ENCODE measurements around the gene HADHB.
"Not testable (repeated sequence)": the region's sequence is repeated elsewhere in the genome, so short reads cannot be mapped to it uniquely, and the experiment has no call there.

The HADHB gene

DNA sequence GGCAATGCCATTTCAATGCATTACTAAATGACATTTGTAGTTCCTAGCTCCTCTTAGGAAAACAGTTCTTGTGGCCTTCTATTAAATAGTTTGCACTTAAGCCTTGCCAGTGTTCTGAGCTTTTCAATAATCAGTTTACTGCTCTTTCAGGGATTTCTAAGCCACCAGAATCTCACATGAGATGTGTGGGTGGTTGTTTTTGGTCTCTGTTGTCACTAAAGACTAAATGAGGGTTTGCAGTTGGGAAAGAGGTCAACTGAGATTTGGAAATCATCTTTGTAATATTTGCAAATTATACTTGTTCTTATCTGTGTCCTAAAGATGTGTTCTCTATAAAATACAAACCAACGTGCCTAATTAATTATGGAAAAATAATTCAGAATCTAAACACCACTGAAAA is 45.3 kb downstream of the HADHB start:
- H3K4me3 ChIP-seq: no peak overlapping the region
- no peaks in the 10 kb centered on the region for H4K20me1 ChIP-seq
- no peak overlapping the region for H3K9ac ChIP-seq
- no peaks in the 10 kb centered on the region for H3K9me3 ChIP-seq
- no peaks in the 10 kb centered on the region for H3K27me3 ChIP-seq
- no peak for TF ChIP-seq Cebpa-rat (IDR thresholded peaks at IDR 0.05)
- H3K4me1 ChIP-seq: no peaks in the 10 kb centered on the region
- H3K36me3 ChIP-seq: peaks cover 54% of the 10 kb centered on the region
- no peak overlapping the region for H3K4me2 ChIP-seq
- H3K27ac ChIP-seq: no peak overlapping the region

DNA sequence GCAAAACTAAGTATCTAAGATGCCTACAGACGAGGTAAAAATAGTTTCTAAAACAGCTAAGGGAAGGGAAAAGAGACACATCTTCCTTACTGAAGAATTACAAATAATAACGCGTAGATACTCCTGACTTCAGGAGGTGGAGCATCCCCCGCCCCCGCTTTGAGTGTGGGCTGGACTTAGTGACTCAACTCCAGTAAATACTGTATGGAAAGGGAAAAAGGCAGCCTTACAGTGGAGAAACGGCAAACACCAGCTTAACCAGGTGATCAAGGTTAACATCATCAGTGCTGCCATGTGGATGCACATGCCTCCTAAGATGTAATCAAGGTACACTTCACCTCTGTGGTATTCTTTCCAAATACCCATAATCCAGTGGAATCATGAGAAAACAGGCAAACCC is 47.9 kb downstream of the HADHB start:
- Histone ChIP-seq H3K9ac (no peak overlapping the region), H4K20me1 (no peaks in the 10 kb centered on the region), H3K36me3 (peaks cover 30% of the 10 kb centered on the region), H3K4me3 (no peak overlapping the region), H3K9me3 (no peaks in the 10 kb centered on the region), H3K27ac (no peak overlapping the region), H3K4me2 (no peak overlapping the region), H3K27me3 (no peaks in the 10 kb centered on the region), H3K4me1 (no peaks in the 10 kb centered on the region)
- no peak for TF ChIP-seq Cebpa-rat (IDR thresholded peaks at IDR 0.05)

GRCh38 chr2:26295511-26295910 is 50.8 kb downstream of the HADHB start:
- H3K27me3 ChIP-seq: no peaks in the 10 kb centered on the region
- H3K4me2 ChIP-seq: no peak overlapping the region
- TF ChIP-seq Cebpa-rat (IDR thresholded peaks at IDR 0.05): no peak
- no peaks in the 10 kb centered on the region for H3K9me3 ChIP-seq
- H3K27ac ChIP-seq: no peak overlapping the region
- peaks cover 5% of the 10 kb centered on the region; the same call in 1 of the 2 replicates for H3K36me3 ChIP-seq
- peaks cover 15% of the 10 kb centered on the region for H3K4me1 ChIP-seq
- H3K4me3 ChIP-seq: no peak overlapping the region
- H3K9ac ChIP-seq: no peak overlapping the region
- no peaks in the 10 kb centered on the region for H4K20me1 ChIP-seq

- no peaks in the 10 kb centered on the region for H3K9me3 ChIP-seq
- no peak overlapping the region for H3K4me2 ChIP-seq
- H4K20me1 ChIP-seq: no peaks in the 10 kb centered on the region
- peaks cover 18% of the 10 kb centered on the region for H3K4me1 ChIP-seq
- no peaks in the 10 kb centered on the region for H3K36me3 ChIP-seq
- TF ChIP-seq Cebpa-rat (IDR thresholded peaks at IDR 0.05): no peak
- no peak overlapping the region for H3K9ac ChIP-seq
- no peak overlapping the region for H3K4me3 ChIP-seq
- no peak overlapping the region for H3K27ac ChIP-seq
- H3K27me3 ChIP-seq: no peaks in the 10 kb centered on the region
These were observed 52.3 kb downstream of the HADHB start for GRCh38 chr2:26297061-26297460.

- Histone ChIP-seq H3K4me1 (peaks cover 18% of the 10 kb centered on the region), H3K9me3 (no peaks in the 10 kb centered on the region), H3K36me3 (no peaks in the 10 kb centered on the region), H3K4me2 (peak overlapping the region; percentile 92), H3K9ac (0 out of 2 replicates have a peak overlapping the region, but pooled peaks have one; percentile 78), H3K4me3 (peak overlapping the region; percentile 63; the same call in 1 of the 2 replicates), H3K27me3 (no peaks in the 10 kb centered on the region), H3K27ac (peak overlapping the region; percentile 82; the same call in 1 of the 2 replicates), H4K20me1 (no peaks in the 10 kb centered on the region)
- TF ChIP-seq Cebpa-rat (IDR thresholded peaks at IDR 0.05): no peak
These were observed 53.5 kb downstream of the HADHB start for GRCh38 chr2:26298286-26298637.

- H3K36me3 ChIP-seq: no peaks in the 10 kb centered on the region
- H3K4me2 ChIP-seq: peak overlapping the region; percentile 92
- peak overlapping the region; percentile 63 for H3K4me3 ChIP-seq
- TF ChIP-seq Cebpa-rat (IDR thresholded peaks at IDR 0.05): no peak
- peaks cover 18% of the 10 kb centered on the region for H3K4me1 ChIP-seq
- peak overlapping the region; percentile 82 for H3K27ac ChIP-seq
- peak overlapping the region; percentile 78 for H3K9ac ChIP-seq
- no peaks in the 10 kb centered on the region for H3K27me3 ChIP-seq
- no peaks in the 10 kb centered on the region for H4K20me1 ChIP-seq
- no peaks in the 10 kb centered on the region for H3K9me3 ChIP-seq
These were observed 54.1 kb downstream of the HADHB start for GRCh38 chr2:26298638-26299393.

DNA sequence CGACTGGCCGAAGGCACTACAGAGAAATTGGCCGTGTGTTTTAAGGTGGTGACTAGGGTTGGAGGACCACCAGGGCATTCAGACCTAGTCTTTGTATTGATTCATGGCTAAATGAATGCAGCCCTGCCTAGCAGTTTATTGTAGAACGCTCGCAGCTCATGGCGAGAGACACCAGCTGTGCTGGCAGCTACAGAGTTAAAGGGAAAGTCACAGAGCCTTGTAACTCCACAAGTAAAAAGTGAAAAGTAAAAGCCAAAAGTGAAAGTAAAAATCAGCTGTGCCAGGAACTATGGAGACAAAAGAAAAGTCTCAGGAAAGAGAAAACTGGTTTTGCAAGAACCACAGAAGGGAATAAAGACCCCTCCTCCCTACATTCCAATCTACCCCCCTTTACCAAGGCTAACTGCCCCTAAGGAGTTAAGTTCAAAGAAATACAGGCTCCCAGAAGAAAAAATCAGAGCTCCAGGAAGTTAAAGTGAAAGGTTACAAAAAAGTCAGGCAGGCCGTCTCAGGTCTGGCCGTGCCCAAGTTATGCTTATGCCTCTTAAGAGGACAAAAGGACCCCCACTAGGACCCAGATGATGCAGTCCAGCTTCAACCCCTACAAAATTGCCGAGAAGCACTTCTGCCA is 54.8 kb downstream of the HADHB start:
- TF ChIP-seq Cebpa-rat (IDR thresholded peaks at IDR 0.05): no peak
- Histone ChIP-seq H3K4me1 (peaks cover 18% of the 10 kb centered on the region), H3K27me3 (no peaks in the 10 kb centered on the region), H3K9ac (peak overlapping the region; percentile 78), H3K9me3 (no peaks in the 10 kb centered on the region), H3K4me2 (peak overlapping the region; percentile 92), H3K36me3 (no peaks in the 10 kb centered on the region), H3K27ac (peak overlapping the region; percentile 82), H3K4me3 (peak overlapping the region; percentile 63), H4K20me1 (no peaks in the 10 kb centered on the region)

DNA sequence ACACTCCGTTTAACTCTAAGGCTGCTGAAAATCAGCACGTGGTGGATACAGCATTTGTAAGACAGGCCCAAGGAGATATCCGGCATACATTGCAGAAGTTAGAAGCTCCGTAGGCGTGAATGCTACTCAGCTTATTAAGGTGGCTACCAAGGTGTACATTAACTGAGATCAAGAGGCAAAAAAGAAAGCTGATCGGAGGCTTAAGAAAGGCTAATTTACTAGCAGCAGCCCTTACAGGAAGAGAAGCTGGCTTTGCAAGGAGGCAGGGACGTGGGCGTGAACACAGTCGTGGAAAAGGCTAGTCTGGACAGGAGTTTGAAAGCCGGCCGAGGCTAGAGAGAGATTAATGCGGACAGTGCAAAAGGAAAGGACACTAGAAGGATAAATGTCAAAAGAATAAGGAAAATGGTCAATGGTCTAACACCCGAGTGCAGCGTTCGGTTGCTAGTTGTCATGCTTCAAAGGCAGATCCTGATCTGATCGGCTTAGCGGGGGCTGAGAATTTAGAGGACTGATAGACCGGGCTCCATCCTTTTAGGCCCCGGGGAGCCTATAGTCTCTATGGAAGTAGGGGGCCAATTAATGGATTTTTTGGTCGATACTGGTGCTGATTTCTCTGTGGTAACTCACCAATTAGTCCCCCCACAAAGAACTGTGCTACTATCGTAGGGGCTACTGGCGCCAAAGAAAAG is 55.6 kb downstream of the HADHB start:
- peak overlapping the region; percentile 63 for H3K4me3 ChIP-seq
- H3K9ac ChIP-seq: 0 out of 2 replicates have a peak overlapping the region, but pooled peaks have one; percentile 78
- peak overlapping the region; percentile 82 for H3K27ac ChIP-seq

DNA sequence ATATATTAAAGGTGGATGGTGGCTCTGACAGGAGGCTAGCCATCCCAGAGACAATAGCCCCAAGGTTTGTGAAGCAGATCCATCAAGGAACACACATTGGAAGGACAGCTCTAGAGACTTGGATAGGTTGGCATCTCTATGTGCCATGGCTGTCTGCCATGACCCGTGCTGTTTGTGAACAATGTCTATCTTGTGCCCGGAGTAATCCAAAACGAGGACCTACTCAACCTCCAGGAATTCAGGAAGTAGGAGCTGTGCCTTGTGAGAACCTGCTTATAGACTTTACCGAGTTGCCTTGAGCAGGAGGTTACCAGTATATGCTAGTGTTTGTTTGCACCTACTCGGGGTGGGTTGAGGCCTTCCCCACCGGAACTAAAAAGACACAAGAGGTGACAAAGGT is 58.1 kb downstream of the HADHB start:
- no peaks in the 10 kb centered on the region for H3K36me3 ChIP-seq
- no peak overlapping the region for H3K27ac ChIP-seq
- no peaks in the 10 kb centered on the region for H3K27me3 ChIP-seq
- H3K9me3 ChIP-seq: no peaks in the 10 kb centered on the region
- TF ChIP-seq Cebpa-rat (IDR thresholded peaks at IDR 0.05): no peak
- no peaks in the 10 kb centered on the region for H4K20me1 ChIP-seq
- H3K4me1 ChIP-seq: peaks cover 18% of the 10 kb centered on the region
- no peak overlapping the region for H3K4me3 ChIP-seq
- H3K4me2 ChIP-seq: no peak overlapping the region
- no peak overlapping the region for H3K9ac ChIP-seq

More for the DNA sequence above, 55.6 kb downstream of the HADHB start:
- H3K9me3 ChIP-seq: no peaks in the 10 kb centered on the region
- peaks cover 18% of the 10 kb centered on the region for H3K4me1 ChIP-seq
- no peaks in the 10 kb centered on the region for H4K20me1 ChIP-seq
- H3K36me3 ChIP-seq: no peaks in the 10 kb centered on the region
- no peaks in the 10 kb centered on the region for H3K27me3 ChIP-seq
- TF ChIP-seq Cebpa-rat (IDR thresholded peaks at IDR 0.05): no peak
- peak overlapping the region; percentile 92 for H3K4me2 ChIP-seq

GRCh38 chr2:26305094-26305493 is 60.4 kb downstream of the HADHB start:
- H3K36me3 ChIP-seq, H3K4me1 ChIP-seq, H4K20me1 ChIP-seq, H3K4me3 ChIP-seq, H3K9ac ChIP-seq, H3K27ac ChIP-seq, H3K27me3 ChIP-seq, H3K4me2 ChIP-seq, H3K9me3 ChIP-seq: not testable (repeated sequence)

Measured in BLaER1 (cell line).